K562 (cell line): ENCODE results near the gene AIFM3. TPM values are rescaled to one million over a fixed set of nuclear protein-coding genes. Genes with fewer than 3 reads are reported as not detected.

Experiments
- ATF4 ChIP-seq: fragments of 450-650 bp; formaldehyde crosslinking; IDR thresholded peaks from 2 replicates; pipeline ENCODE4 v1.4.0; 2022; ENCODE audit warnings: mild to moderate bottlenecking, moderate library complexity
- CREBBP ChIP-seq: IDR thresholded peaks from one replicate; pipeline ENCODE4 v1.6.1; 2012; ENCODE audit warnings: low read depth, mild to moderate bottlenecking, control low read depth, inconsistent platforms, low read length
- ELK3 ChIP-seq: fragments of 450-650 bp; formaldehyde crosslinking; IDR thresholded peaks from 2 replicates; pipeline ENCODE4 v1.4.0; 2020; ENCODE audit warnings: mild to moderate bottlenecking
- EZH2 ChIP-seq: IDR thresholded peaks from 2 replicates; pipeline ENCODE4 v1.6.1; 2012; ENCODE audit warnings: low read depth, mild to moderate bottlenecking, inconsistent platforms, low read length, borderline replicate concordance
- FOXK1 ChIP-seq: sonication (generic); formaldehyde crosslinking; IDR thresholded peaks from 2 replicates; pipeline ENCODE4 v1.8.0; 2022; ENCODE audit warnings: missing genetic modification reagents, mild to moderate bottlenecking, borderline replicate concordance
- FOXP1 ChIP-seq: sonication (generic); formaldehyde crosslinking; IDR thresholded peaks from 2 replicates; pipeline ENCODE4 v1.8.0; 2022; ENCODE audit warnings: mild to moderate bottlenecking, missing genetic modification reagents
- GATAD2A ChIP-seq: fragments of 450-650 bp; IDR thresholded peaks from 2 replicates; pipeline ENCODE4 v1.6.1; 2017
- GTF2A2 ChIP-seq: IDR thresholded peaks from 2 replicates; pipeline ENCODE4 v1.6.1; 2016; ENCODE audit warnings: mild to moderate bottlenecking, missing genetic modification characterization, missing compliant biosample characterization
- ID3 ChIP-seq, 2 experiments: fragments of 250-450 bp in 1 of 2; fragments of 450-650 bp in 1 of 2; sonication (Bioruptor Pico) in 1 of 2; IDR thresholded peaks; 2 replicates each; pipeline versions ENCODE4 v1.6.1 to v1.8.0; 2016 to 2021; ENCODE audit warnings: mild to moderate bottlenecking in 2 of 2, moderate library complexity in 2 of 2, missing compliant biosample characterization in 1 of 2, missing genetic modification characterization in 1 of 2
- KLF16 ChIP-seq: IDR thresholded peaks from 2 replicates; pipeline ENCODE4 v1.6.1; 2016; ENCODE audit warnings: antibody characterized with exemption
- NFXL1 ChIP-seq: fragments of 450-650 bp; formaldehyde crosslinking; IDR thresholded peaks from 2 replicates; pipeline ENCODE4 v1.4.0; 2021; ENCODE audit warnings: mild to moderate bottlenecking
- PHTF2 ChIP-seq: fragments of 250-450 bp; sonication (Bioruptor Pico); IDR thresholded peaks from 2 replicates; pipeline ENCODE4 v1.5.0; 2021; ENCODE audit warnings: mild to moderate bottlenecking
- RFX1 ChIP-seq: fragments of 450-650 bp; IDR thresholded peaks from 2 replicates; pipeline ENCODE4 v1.6.1; 2016; ENCODE audit warnings: mild to moderate bottlenecking, moderate library complexity
- SIN3B ChIP-seq: fragments of 450-650 bp; IDR thresholded peaks from 2 replicates; pipeline ENCODE4 v1.6.1; 2017; ENCODE audit warnings: low read depth, mild to moderate bottlenecking, moderate library complexity
- SMAD2 ChIP-seq: fragments of 150-350 bp; IDR thresholded peaks from 2 replicates; pipeline ENCODE4 v1.6.1; 2014; ENCODE audit warnings: low read depth, mild to moderate bottlenecking, low read length
- SMARCE1 ChIP-seq: fragments of 450-650 bp; IDR thresholded peaks from 2 replicates; pipeline ENCODE4 v1.7.1; 2016; ENCODE audit warnings: mild to moderate bottlenecking
- STAT5A ChIP-seq: IDR thresholded peaks from 2 replicates; pipeline ENCODE4 v1.6.1; 2012; ENCODE audit warnings: low read length, inconsistent platforms, borderline replicate concordance
- SUPT5H ChIP-seq: fragments of 450-650 bp; IDR thresholded peaks from 2 replicates; pipeline ENCODE4 v1.6.1; 2016
- TARDBP ChIP-seq: fragments of 450-650 bp; IDR thresholded peaks from 2 replicates; pipeline ENCODE4 v1.6.1; 2016
- TEAD4 ChIP-seq, 2 experiments: sonication (generic) in 1 of 2; formaldehyde crosslinking in 1 of 2; IDR thresholded peaks; 2 replicates each; pipeline versions ENCODE4 v1.6.1 to v1.8.0; 2012 to 2022; ENCODE audit warnings: borderline replicate concordance in 1 of 2, inconsistent platforms in 1 of 2, low read length in 1 of 2, mild to moderate bottlenecking in 1 of 2, missing genetic modification reagents in 1 of 2
- VEZF1 ChIP-seq: fragments of 200-800 bp; sonication (Bioruptor generic); IDR thresholded peaks from 2 replicates; pipeline ENCODE4 v1.6.1; 2017; ENCODE audit warnings: missing genetic modification characterization, missing compliant biosample characterization
- ZBTB7A ChIP-seq: IDR thresholded peaks from 2 replicates; pipeline ENCODE4 v1.6.1; 2011; ENCODE audit warnings: low read depth, mild to moderate bottlenecking, low read length, moderate library complexity, borderline replicate concordance; ENCODE audit not compliant: control insufficient read depth
- ZFP30 ChIP-seq: fragments of 250-450 bp; sonication (Bioruptor Pico); IDR thresholded peaks from 2 replicates; pipeline ENCODE4 v1.8.0; 2022; ENCODE audit warnings: moderate library complexity, mild to moderate bottlenecking, inconsistent platforms, borderline replicate concordance
- ZFP36 ChIP-seq: fragments of 150-350 bp; IDR thresholded peaks from 2 replicates; pipeline ENCODE4 v1.6.1; 2018; ENCODE audit warnings: low read length, low read depth; ENCODE audit not compliant: partially characterized antibody
- ZFPM2 ChIP-seq: fragments of 250-450 bp; sonication (Bioruptor Pico); IDR thresholded peaks from 2 replicates; pipeline ENCODE4 v1.5.1; 2022; ENCODE audit warnings: mild to moderate bottlenecking
- ZKSCAN1 ChIP-seq: fragments of 150-350 bp; IDR thresholded peaks from 2 replicates; pipeline ENCODE4 v1.6.1; 2016; ENCODE audit warnings: low read depth, low read length
- ZNF174 ChIP-seq: fragments of 250-450 bp; sonication (Bioruptor Pico); IDR thresholded peaks from 2 replicates; pipeline ENCODE4 v1.4.0; 2020; ENCODE audit warnings: mild to moderate bottlenecking
- ZNF24 ChIP-seq: fragments of 450-650 bp; IDR thresholded peaks from 2 replicates; pipeline ENCODE4 v1.6.1; 2016
- polyA plus RNA-seq, 8 experiments: library from polyadenylated mRNA; depleted of rRNA in 4 of 8; stranded (reverse) in 5 of 8; unstranded in 3 of 8; fragments of >200 nt; fragmentation: Nextera tagmentation in 2 of 8; fragmentation: Illumina TruSeq in 1 of 8; extraction: Ambion mirVana in 2 of 8; extraction: Trizol in 1 of 8; gene quantifications; 2 replicates each; pipeline versions ENCODE4 v1.2.1 to v1.2.3, GENCODE V29; 2011 to 2014; ENCODE audit warnings: inconsistent platforms in 1 of 8, missing spikeins in 1 of 8
- total RNA-seq, 7 experiments: library from RNA; depleted of rRNA in 6 of 7; stranded (reverse); fragments of >200 nt in 6 of 7; fragmentation: Illumina TruSeq in 2 of 7; extraction: Trizol in 2 of 7; gene quantifications; 2 replicates each; pipeline versions ENCODE4 v1.2.1 to v1.2.3, GENCODE V29; 2011 to 2021; ENCODE audit warnings: low replicate concordance in 1 of 7

AIFM3 gene
- total and polyA plus RNA-seq, 9 of the 15 experiments (the other 6 are each of a cell fraction or from before 2014, with no cell fraction given): 0.03 to 0.20 (median 0.07) TPM; not detected in 1

- TF ChIP-seq ID3 (CRISPR knock-in tag; IDR thresholded peaks at IDR 0.05) (no peak), ID3 (tag; IDR thresholded peaks at IDR 0.05) (peak; percentile 19; the same call in 1 of the 2 replicates), ZFP36 (peak; percentile 24), ZFP30 (no peak), SIN3B (no peak), SMAD2 (no peak), CREBBP (no peak), FOXP1 (0 out of 2 replicates have a peak, but pooled peaks have one; percentile 15), ZBTB7A (peak; percentile 61), KLF16 (no peak), ZKSCAN1 (no peak), PHTF2 (CRISPR knock-in tag) (no peak), ELK3 (CRISPR knock-in tag) (no peak), FOXK1 (CRISPR knock-in tag) (no peak), NFXL1 (no peak), ZNF24 (no peak), TEAD4 (IDR thresholded peaks at IDR 0.05; ENCODE audit: low read length) (no peak), TEAD4 (CRISPR knock-in tag; IDR thresholded peaks at IDR 0.05; ENCODE audit: borderline replicate concordance) (peak; percentile 65; the same call in 1 of the 2 replicates), ATF4 (CRISPR knock-in tag) (no peak), EZH2 (peak; percentile 69), RFX1 (no peak), ZNF174 (CRISPR knock-in tag) (no peak), GTF2A2 (tag) (no peak), ZFPM2 (no peak), GATAD2A (no peak), SUPT5H (no peak), STAT5A (no peak), SMARCE1 (no peak), TARDBP (no peak), VEZF1 (CRISPR knock-in tag) (peak; percentile 83)
Observed at GRCh38 chr22:20965104-20965887, 1.8 kb upstream of the AIFM3 start (continued).
